ENCODE results near the gene JDP2.

The JDP2 gene

GRCh38 chr14:75493592-75494087, 65.8 kb downstream of the JDP2 start:
- Histone ChIP-seq H3K36me3 (ENCODE audit: control insufficient read depth, low read depth, low read length) (no peaks in the 10 kb centered on the region), H3K27ac (ENCODE audit: low read length) (no peak overlapping the region), H3K9ac (ENCODE audit: low read length) (no peak overlapping the region), H3K4me3 (ENCODE audit: low read length) (no peak overlapping the region), H3K4me1 (ENCODE audit: control insufficient read depth, low read depth, low read length) (no peaks in the 10 kb centered on the region), H3K9me3 (ENCODE audit: control insufficient read depth, low read depth, low read length) (no peaks in the 10 kb centered on the region), H3K27me3 (ENCODE audit: control insufficient read depth, insufficient read depth, low read length) (no peaks in the 10 kb centered on the region)

GRCh38 chr14:75494896-75495295, 67.1 kb downstream of the JDP2 start:
- H3K27me3 ChIP-seq (ENCODE audit: control insufficient read depth, insufficient read depth, low read length), result no peaks in the 10 kb centered on the region
- no peak overlapping the region for H3K9ac ChIP-seq (ENCODE audit: low read length)
- no peak overlapping the region for H3K27ac ChIP-seq (ENCODE audit: low read length)
- no peaks in the 10 kb centered on the region for H3K4me1 ChIP-seq (ENCODE audit: control insufficient read depth, low read depth, low read length)
- H3K4me3 ChIP-seq (ENCODE audit: low read length), result no peak overlapping the region
- no peaks in the 10 kb centered on the region for H3K36me3 ChIP-seq (ENCODE audit: control insufficient read depth, low read depth, low read length)
- H3K9me3 ChIP-seq (ENCODE audit: control insufficient read depth, low read depth, low read length), result no peaks in the 10 kb centered on the region

GRCh38 chr14:75495399-75495798, 67.6 kb downstream of the JDP2 start:
- Histone ChIP-seq H3K36me3 (ENCODE audit: control insufficient read depth, low read depth, low read length) (no peaks in the 10 kb centered on the region), H3K27ac (ENCODE audit: low read length) (no peak overlapping the region), H3K27me3 (ENCODE audit: control insufficient read depth, insufficient read depth, low read length) (no peaks in the 10 kb centered on the region), H3K4me3 (ENCODE audit: low read length) (no peak overlapping the region), H3K9ac (ENCODE audit: low read length) (no peak overlapping the region), H3K9me3 (ENCODE audit: control insufficient read depth, low read depth, low read length) (no peaks in the 10 kb centered on the region), H3K4me1 (ENCODE audit: control insufficient read depth, low read depth, low read length) (no peaks in the 10 kb centered on the region)

- H3K9ac ChIP-seq (ENCODE audit: low read length), result no peak overlapping the region
- no peaks in the 10 kb centered on the region for H3K4me1 ChIP-seq (ENCODE audit: control insufficient read depth, low read depth, low read length)
- no peak overlapping the region for H3K4me3 ChIP-seq (ENCODE audit: low read length)
- H3K27ac ChIP-seq (ENCODE audit: low read length), result no peak overlapping the region
- H3K27me3 ChIP-seq (ENCODE audit: control insufficient read depth, insufficient read depth, low read length), result no peaks in the 10 kb centered on the region
- H3K36me3 ChIP-seq (ENCODE audit: control insufficient read depth, low read depth, low read length), result no peaks in the 10 kb centered on the region
- no peaks in the 10 kb centered on the region for H3K9me3 ChIP-seq (ENCODE audit: control insufficient read depth, low read depth, low read length)
These were observed 68.1 kb downstream of the JDP2 start for GRCh38 chr14:75495882-75496281.

- Histone ChIP-seq H3K4me3 (ENCODE audit: low read length) (no peak overlapping the region), H3K27me3 (ENCODE audit: control insufficient read depth, insufficient read depth, low read length) (no peaks in the 10 kb centered on the region), H3K36me3 (ENCODE audit: control insufficient read depth, low read depth, low read length) (no peaks in the 10 kb centered on the region), H3K27ac (ENCODE audit: low read length) (no peak overlapping the region), H3K4me1 (ENCODE audit: control insufficient read depth, low read depth, low read length) (no peaks in the 10 kb centered on the region), H3K9me3 (ENCODE audit: control insufficient read depth, low read depth, low read length) (no peaks in the 10 kb centered on the region), H3K9ac (ENCODE audit: low read length) (no peak overlapping the region)
These were observed 68.9 kb downstream of the JDP2 start for GRCh38 chr14:75496755-75497154.

GRCh38 chr14:75497191-75497590, 69.4 kb downstream of the JDP2 start:
- no peaks in the 10 kb centered on the region for H3K9me3 ChIP-seq (ENCODE audit: control insufficient read depth, low read depth, low read length)
- no peak overlapping the region for H3K4me3 ChIP-seq (ENCODE audit: low read length)
- no peaks in the 10 kb centered on the region for H3K4me1 ChIP-seq (ENCODE audit: control insufficient read depth, low read depth, low read length)
- no peaks in the 10 kb centered on the region for H3K27me3 ChIP-seq (ENCODE audit: control insufficient read depth, insufficient read depth, low read length)
- no peaks in the 10 kb centered on the region for H3K36me3 ChIP-seq (ENCODE audit: control insufficient read depth, low read depth, low read length)
- H3K27ac ChIP-seq (ENCODE audit: low read length), result no peak overlapping the region
- H3K9ac ChIP-seq (ENCODE audit: low read length), result no peak overlapping the region

GRCh38 chr14:75497701-75498100, 69.9 kb downstream of the JDP2 start:
- Histone ChIP-seq H3K27me3 (ENCODE audit: control insufficient read depth, insufficient read depth, low read length) (no peaks in the 10 kb centered on the region), H3K27ac (ENCODE audit: low read length) (no peak overlapping the region), H3K9ac (ENCODE audit: low read length) (no peak overlapping the region)

GRCh38 chr14:75499084-75499875, 71.5 kb downstream of the JDP2 start:
- Histone ChIP-seq H3K36me3 (ENCODE audit: control insufficient read depth, low read depth, low read length) (no peaks in the 10 kb centered on the region), H3K27ac (ENCODE audit: low read length) (no peak overlapping the region), H3K9ac (ENCODE audit: low read length) (no peak overlapping the region), H3K9me3 (ENCODE audit: control insufficient read depth, low read depth, low read length) (no peaks in the 10 kb centered on the region), H3K4me3 (ENCODE audit: low read length) (no peak overlapping the region), H3K27me3 (ENCODE audit: control insufficient read depth, insufficient read depth, low read length) (no peaks in the 10 kb centered on the region), H3K4me1 (ENCODE audit: control insufficient read depth, low read depth, low read length) (no peaks in the 10 kb centered on the region)

More at GRCh38 chr14:75497701-75498100, 69.9 kb downstream of the JDP2 start:
- Histone ChIP-seq H3K36me3 (ENCODE audit: control insufficient read depth, low read depth, low read length) (no peaks in the 10 kb centered on the region), H3K4me3 (ENCODE audit: low read length) (no peak overlapping the region), H3K4me1 (ENCODE audit: control insufficient read depth, low read depth, low read length) (no peaks in the 10 kb centered on the region), H3K9me3 (ENCODE audit: control insufficient read depth, low read depth, low read length) (no peaks in the 10 kb centered on the region)

- no peaks in the 10 kb centered on the region for H3K36me3 ChIP-seq (ENCODE audit: control insufficient read depth, low read depth, low read length)
- H3K9me3 ChIP-seq (ENCODE audit: control insufficient read depth, low read depth, low read length), result no peaks in the 10 kb centered on the region
- no peak overlapping the region for H3K27ac ChIP-seq (ENCODE audit: low read length)
- no peaks in the 10 kb centered on the region for H3K4me1 ChIP-seq (ENCODE audit: control insufficient read depth, low read depth, low read length)
- no peaks in the 10 kb centered on the region for H3K27me3 ChIP-seq (ENCODE audit: control insufficient read depth, insufficient read depth, low read length)
- no peak overlapping the region for H3K4me3 ChIP-seq (ENCODE audit: low read length)
- H3K9ac ChIP-seq (ENCODE audit: low read length), result no peak overlapping the region
These were observed 73.3 kb downstream of the JDP2 start for GRCh38 chr14:75501080-75501479.

GRCh38 chr14:75504411-75504810, 76.6 kb downstream of the JDP2 start:
- no peaks in the 10 kb centered on the region for H3K9me3 ChIP-seq (ENCODE audit: control insufficient read depth, low read depth, low read length)
- H3K27ac ChIP-seq (ENCODE audit: low read length), result no peak overlapping the region
- H3K9ac ChIP-seq (ENCODE audit: low read length), result no peak overlapping the region
- H3K4me3 ChIP-seq (ENCODE audit: low read length), result no peak overlapping the region
- no peaks in the 10 kb centered on the region for H3K4me1 ChIP-seq (ENCODE audit: control insufficient read depth, low read depth, low read length)
- H3K36me3 ChIP-seq (ENCODE audit: control insufficient read depth, low read depth, low read length), result no peaks in the 10 kb centered on the region
- H3K27me3 ChIP-seq (ENCODE audit: control insufficient read depth, insufficient read depth, low read length), result no peaks in the 10 kb centered on the region

- Histone ChIP-seq H3K9ac (ENCODE audit: low read length) (no peak overlapping the region), H3K9me3 (ENCODE audit: control insufficient read depth, low read depth, low read length) (no peaks in the 10 kb centered on the region), H3K36me3 (ENCODE audit: control insufficient read depth, low read depth, low read length) (no peaks in the 10 kb centered on the region), H3K4me3 (ENCODE audit: low read length) (no peak overlapping the region), H3K27ac (ENCODE audit: low read length) (no peak overlapping the region), H3K4me1 (ENCODE audit: control insufficient read depth, low read depth, low read length) (no peaks in the 10 kb centered on the region), H3K27me3 (ENCODE audit: control insufficient read depth, insufficient read depth, low read length) (no peaks in the 10 kb centered on the region)
These were observed 79.1 kb downstream of the JDP2 start for GRCh38 chr14:75506930-75507329.

- Histone ChIP-seq H3K27ac (ENCODE audit: low read length) (no peak overlapping the region), H3K36me3 (ENCODE audit: control insufficient read depth, low read depth, low read length) (no peaks in the 10 kb centered on the region), H3K9me3 (ENCODE audit: control insufficient read depth, low read depth, low read length) (no peaks in the 10 kb centered on the region), H3K4me3 (ENCODE audit: low read length) (no peak overlapping the region), H3K9ac (ENCODE audit: low read length) (no peak overlapping the region), H3K4me1 (ENCODE audit: control insufficient read depth, low read depth, low read length) (peaks cover 10% of the 10 kb centered on the region), H3K27me3 (ENCODE audit: control insufficient read depth, insufficient read depth, low read length) (no peaks in the 10 kb centered on the region)
These were observed 82.7 kb downstream of the JDP2 start for GRCh38 chr14:75510547-75510946.
